HUES64 (cell line): ENCODE measurements around the gene IGF2BP3.
A peak's percentile ranks its signal among the peaks of the same experiment; 100 is the strongest.

ENCODE experiments used
- H3K27ac ChIP-seq: 2 replicates; pipeline ENCODE4 v1.7.0; 2013; ENCODE audit warnings: low read depth, low read length, inconsistent platforms
- H3K27me3 ChIP-seq: 2 replicates; pipeline ENCODE4 v1.6.1; 2013; ENCODE audit warnings: mild to moderate bottlenecking, low read length; ENCODE audit not compliant: insufficient read depth
- H3K36me3 ChIP-seq: 2 replicates; pipeline ENCODE4 v1.6.1; 2013; ENCODE audit warnings: mild to moderate bottlenecking, low read length; ENCODE audit not compliant: insufficient read depth
- H3K4me1 ChIP-seq: 2 replicates; pipeline ENCODE4 v1.6.1; 2013; ENCODE audit warnings: mild to moderate bottlenecking, low read length, moderate library complexity; ENCODE audit not compliant: insufficient read depth
- H3K4me3 ChIP-seq: 2 replicates; pipeline ENCODE4 v1.5.1; 2013; ENCODE audit warnings: mild to moderate bottlenecking, low read length, moderate library complexity
- H3K9ac ChIP-seq: 2 replicates; pipeline ENCODE4 v1.6.1; 2013; ENCODE audit warnings: mild to moderate bottlenecking, low read depth, low read length
- H3K9me3 ChIP-seq: 2 replicates; pipeline ENCODE4 v1.6.1; 2013; ENCODE audit warnings: low read depth, low read length; ENCODE audit not compliant: insufficient read depth
- WGBS: fragments of 150-250, 120-280 bp; methylation state at CpG from one replicate; pipeline ENCODE4 v1.1.7; 2013; ENCODE audit warnings: missing lambda C conversion rate; 5-methylcytosine and 5-hydroxymethylcytosine counted together

IGF2BP3 gene

DNA sequence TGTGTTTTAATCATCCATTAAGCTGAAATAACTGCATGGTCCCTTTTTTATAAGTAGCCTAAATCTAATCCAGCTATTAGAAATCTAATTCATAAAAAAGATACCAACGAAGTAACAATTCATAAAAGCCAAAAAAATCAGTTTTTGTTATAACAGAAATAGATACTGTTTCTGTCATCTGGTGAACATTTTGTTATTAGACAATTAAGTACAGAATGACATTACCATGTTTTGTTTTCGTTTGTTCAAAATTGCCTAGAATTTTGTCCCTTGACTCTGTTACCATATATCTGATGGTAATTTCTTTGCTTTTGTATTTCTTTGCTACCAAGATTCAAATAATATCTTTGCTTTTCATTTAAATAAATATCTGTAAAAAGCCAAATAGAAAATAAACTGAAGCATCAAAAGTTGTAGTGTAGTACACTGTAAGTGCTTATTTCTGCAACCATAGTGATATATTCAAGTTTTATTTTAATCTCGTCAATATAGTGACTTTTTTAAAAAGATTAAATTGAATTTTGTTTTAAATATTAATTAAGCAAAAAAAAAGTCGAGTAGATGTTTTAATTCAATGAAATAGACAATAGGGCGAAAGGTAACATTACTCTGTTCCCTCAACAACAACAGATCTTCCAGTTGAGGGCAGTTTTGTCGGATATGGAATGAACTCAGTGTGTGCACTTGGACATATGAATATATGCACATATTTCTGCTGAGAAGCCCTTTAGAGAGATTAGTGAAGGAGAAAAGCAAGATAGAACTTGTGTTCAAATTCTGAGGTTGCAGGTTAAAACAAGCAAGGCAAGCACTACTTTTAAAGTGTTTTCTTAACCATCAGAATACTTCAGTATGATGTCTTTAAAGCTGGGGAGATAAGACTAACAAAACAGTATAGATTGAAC is 7.9 kb upstream of the IGF2BP3 start:
- Histone ChIP-seq H3K4me3 (no peak overlapping the region), H3K27ac (no peak overlapping the region), H3K27me3 (no peaks in the 10 kb centered on the region), H3K36me3 (no peaks in the 10 kb centered on the region), H3K9me3 (no peaks in the 10 kb centered on the region), H3K4me1 (peaks cover 26% of the 10 kb centered on the region), H3K9ac (no peak overlapping the region; the same call in 1 of the 2 replicates)
- WGBS, result 92% methylated on average over 2 of the region's 6 CpGs

DNA sequence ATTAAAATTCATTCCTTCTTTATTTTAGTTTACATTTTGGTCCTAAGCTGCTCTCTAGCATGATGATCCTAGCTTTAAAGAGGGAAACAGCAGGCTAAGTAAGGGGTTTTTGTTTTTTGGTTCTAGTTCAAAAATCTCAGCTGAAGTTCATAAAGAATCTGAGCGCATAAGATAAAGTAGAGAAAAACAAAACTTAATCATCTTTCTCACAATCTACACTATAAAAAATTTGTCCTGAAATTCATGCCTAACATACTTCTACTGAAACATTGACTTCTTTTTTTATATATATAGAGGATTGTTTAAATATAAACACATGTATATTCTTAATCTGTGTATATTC is 6.8 kb upstream of the IGF2BP3 start:
- Histone ChIP-seq H3K36me3 (no peaks in the 10 kb centered on the region), H3K9ac (peak overlapping the region; percentile 97), H3K27me3 (no peaks in the 10 kb centered on the region), H3K4me1 (peaks cover 35% of the 10 kb centered on the region), H3K9me3 (no peaks in the 10 kb centered on the region), H3K27ac (no peak overlapping the region; the same call in 1 of the 2 replicates), H3K4me3 (peak overlapping the region; percentile 84)
- WGBS, result 100% methylated on average over 1 of the region's 1 CpG

DNA sequence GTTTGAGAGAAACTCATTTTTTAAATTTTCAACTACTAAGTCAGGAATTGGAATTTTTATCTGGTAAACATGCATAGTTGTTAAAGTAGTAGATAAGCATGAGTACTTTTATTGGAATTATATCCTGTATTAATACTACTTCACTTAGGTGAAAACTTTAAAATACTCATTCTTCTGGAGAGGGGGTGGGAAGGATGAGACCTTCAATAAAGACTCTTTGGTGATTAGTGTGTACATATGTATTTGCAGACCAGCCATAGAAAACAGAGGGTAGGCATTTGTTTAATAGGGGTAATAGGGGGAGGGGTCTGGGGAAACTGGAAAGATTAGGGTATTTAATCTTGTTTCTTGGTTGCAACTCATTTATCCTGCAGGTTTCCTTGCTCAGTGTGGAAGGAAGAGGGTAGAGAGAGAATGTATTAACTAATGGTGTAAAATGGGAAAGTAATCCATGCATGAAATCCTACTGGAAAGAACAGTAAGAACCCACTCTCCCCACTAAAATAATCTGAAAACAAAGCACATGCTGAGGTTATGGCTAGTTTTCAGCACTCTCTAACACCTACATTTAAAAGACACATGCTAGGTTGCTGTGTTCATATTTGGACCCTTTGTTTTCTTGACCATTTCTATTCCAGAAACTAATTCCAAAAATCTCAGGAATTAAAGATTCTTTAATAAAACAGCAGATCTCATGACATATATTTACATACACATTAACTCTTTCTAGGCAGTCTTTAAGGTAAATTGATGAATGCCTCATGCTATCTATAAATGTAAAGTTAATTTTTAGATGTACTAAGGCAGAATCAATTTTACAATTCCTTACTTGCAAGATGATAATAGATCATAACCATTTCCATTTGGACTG is 6.2 kb upstream of the IGF2BP3 start:
- Histone ChIP-seq H3K27ac (peak overlapping the region; percentile 65), H3K9ac (peak overlapping the region; percentile 97), H3K36me3 (no peaks in the 10 kb centered on the region), H3K4me3 (peak overlapping the region; percentile 84), H3K4me1 (peaks cover 32% of the 10 kb centered on the region), H3K27me3 (no peaks in the 10 kb centered on the region), H3K9me3 (no peaks in the 10 kb centered on the region)

DNA sequence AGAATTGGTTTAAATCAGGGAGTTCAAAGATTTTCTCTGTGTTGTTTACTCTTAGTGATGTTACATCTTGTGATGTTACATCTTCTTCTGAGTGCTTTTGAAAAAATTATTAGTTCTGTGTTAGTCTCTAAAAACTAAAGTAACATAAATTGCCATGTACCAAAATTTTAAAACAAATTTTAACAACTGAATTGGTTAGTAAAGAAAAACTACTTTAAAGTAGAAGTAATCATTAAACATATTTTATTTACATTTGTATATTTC is 5.2 kb upstream of the IGF2BP3 start:
- Histone ChIP-seq H3K4me3 (peak overlapping the region; percentile 84), H3K9me3 (no peaks in the 10 kb centered on the region), H3K27me3 (no peaks in the 10 kb centered on the region), H3K36me3 (no peaks in the 10 kb centered on the region), H3K4me1 (peaks cover 32% of the 10 kb centered on the region), H3K27ac (peak overlapping the region; percentile 97), H3K9ac (peak overlapping the region; percentile 97)

DNA sequence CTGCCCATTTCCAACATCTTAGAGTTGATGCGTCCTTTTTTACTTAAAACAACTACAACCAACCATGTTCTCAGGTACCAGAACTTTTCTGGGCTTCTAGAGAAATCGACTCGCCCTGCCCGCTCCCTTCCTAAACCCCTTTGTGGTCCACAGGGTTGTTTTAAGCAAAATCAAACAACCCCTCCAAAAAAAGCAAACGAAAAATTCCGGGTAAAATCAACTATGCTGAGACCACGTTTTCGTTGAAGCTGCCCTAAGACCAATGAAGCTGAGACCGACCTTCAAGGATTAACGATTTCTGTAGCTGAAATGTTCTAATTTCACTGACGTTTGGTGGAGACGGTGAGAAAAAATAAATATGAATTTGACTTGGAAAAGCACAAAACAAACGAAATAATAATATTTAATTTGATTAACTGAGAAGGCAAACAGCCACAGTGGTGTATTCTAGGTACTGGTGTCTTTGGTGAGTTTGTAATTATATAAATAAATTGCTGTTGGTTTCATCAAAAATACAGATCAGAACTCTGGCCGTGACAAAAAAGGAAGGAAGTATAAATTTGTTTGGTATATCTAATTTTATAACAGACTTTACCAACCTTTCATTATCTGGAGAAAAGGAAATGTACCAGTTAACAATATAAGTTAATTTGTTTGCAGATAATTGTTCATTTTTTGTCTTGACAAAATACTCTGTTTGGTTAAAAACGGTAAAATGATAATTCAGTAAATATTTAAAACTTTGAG is 4.7 kb upstream of the IGF2BP3 start:
- Histone ChIP-seq H3K4me1 (peaks cover 32% of the 10 kb centered on the region), H3K9ac (peak overlapping the region; percentile 97), H3K9me3 (no peaks in the 10 kb centered on the region), H3K27me3 (no peaks in the 10 kb centered on the region), H3K36me3 (no peaks in the 10 kb centered on the region), H3K27ac (peak overlapping the region; percentile 97), H3K4me3 (peak overlapping the region; percentile 84)
- WGBS, result 0% methylated on average over 13 of the region's 15 CpGs

DNA sequence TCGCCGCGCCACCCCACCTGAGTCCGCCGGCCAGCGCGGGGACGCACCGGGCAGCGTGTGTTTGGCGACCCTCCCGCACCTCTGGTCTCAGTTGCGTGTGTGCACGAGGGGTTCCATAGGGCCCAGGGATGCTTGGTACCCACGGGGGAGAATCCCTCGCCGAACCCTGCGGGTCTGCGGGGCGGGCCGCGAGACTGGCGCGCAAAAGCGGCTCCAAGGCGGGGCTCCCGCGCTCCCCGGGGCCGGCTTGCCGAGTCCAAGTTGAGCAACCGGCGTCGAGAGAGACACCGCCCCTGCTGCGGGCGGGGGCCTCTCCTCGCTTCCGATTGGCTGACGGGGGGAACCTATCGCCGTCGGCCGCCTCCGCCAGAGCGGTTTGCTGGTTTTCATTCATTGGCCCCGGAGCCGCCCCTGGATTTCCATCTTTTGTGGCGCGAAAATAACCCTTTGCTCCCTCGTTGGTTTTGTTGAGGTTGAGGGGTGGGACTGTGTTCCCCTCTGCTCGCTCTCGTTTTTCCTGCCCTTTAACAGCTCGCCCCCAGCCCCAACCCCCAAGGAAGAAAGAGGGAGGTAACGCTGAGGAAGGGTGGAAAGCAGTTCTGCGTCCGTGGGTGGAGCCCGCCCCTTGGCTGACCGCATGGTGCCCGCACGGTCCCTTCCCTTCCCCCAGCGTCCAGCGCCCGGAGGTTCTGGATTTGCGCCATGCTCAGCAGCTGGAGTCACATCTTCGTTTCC is 4.0 kb upstream of the IGF2BP3 start:
- peak overlapping the region; percentile 97 for H3K27ac ChIP-seq
- H3K4me1 ChIP-seq, result peaks cover 32% of the 10 kb centered on the region
- under 1% methylated on average over 63 of the region's 66 CpGs for WGBS
- H3K27me3 ChIP-seq, result no peaks in the 10 kb centered on the region
- H3K9ac ChIP-seq, result peak overlapping the region; percentile 99
- no peaks in the 10 kb centered on the region for H3K9me3 ChIP-seq
- no peaks in the 10 kb centered on the region for H3K36me3 ChIP-seq
- H3K4me3 ChIP-seq, result peak overlapping the region; percentile 84

DNA sequence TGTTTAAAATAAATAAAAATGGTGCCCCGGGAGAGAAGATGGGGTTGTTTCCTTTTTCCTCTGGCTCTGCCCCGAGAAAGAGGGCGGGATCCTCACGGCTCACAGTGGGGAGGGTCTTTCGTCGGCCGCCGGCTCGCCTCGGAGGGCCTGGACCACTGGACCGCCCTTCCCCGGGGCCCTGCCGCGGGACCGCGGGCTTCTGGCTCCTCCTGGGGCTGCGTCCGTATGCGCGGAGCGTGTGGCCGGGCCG is 3.5 kb upstream of the IGF2BP3 start:
- Histone ChIP-seq H3K4me1 (peaks cover 32% of the 10 kb centered on the region), H3K27me3 (no peaks in the 10 kb centered on the region), H3K9ac (peak overlapping the region; percentile 99), H3K9me3 (no peaks in the 10 kb centered on the region), H3K36me3 (no peaks in the 10 kb centered on the region), H3K4me3 (peak overlapping the region; percentile 84), H3K27ac (peak overlapping the region; percentile 97)
- under 1% methylated on average over 23 of the region's 23 CpGs for WGBS

DNA sequence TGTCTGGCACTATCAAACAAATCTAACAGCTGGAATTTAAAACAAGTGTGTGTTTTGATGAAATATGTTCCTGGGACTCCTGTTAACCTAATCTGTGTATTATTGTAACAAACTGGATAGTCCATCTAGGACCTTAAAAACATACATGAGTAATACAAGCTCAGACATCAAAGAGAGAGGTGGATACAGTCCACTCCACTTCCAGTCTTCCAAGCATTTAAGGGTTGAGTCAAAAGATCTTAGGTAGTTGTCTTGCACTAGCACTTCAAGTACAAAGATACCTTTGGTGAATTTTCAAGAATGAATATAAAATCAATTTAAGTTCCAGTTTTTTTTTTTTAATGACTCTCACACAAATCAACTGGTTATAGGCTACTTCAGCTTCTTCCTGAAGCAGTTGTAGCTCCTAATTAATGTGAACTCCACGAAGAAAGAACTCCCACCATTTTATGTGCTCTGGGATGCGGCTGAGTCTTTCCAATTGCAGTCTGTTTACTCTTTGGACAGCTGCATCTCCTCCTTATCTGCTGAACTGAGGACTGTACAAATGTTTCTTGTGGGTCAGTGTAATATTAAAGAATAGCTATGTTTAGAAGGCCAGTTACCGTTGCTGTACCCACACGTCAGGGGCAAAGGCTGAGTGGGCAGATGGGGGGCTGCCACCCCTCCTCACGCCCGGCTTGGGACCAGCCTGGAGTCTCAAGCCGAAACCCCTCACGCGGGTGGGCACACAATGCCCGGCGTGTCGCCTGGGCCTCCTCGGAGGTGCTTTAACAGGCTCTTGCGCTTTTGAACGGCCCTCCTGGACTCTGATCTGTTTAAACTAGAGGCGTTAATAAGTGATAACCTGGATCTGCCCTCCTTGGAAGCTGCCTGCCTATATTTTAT is 2.9 kb upstream of the IGF2BP3 start:
- Histone ChIP-seq H3K36me3 (no peaks in the 10 kb centered on the region), H3K9ac (peak overlapping the region; percentile 99), H3K9me3 (no peaks in the 10 kb centered on the region), H3K4me3 (peak overlapping the region; percentile 84), H3K27me3 (no peaks in the 10 kb centered on the region), H3K4me1 (peaks cover 32% of the 10 kb centered on the region), H3K27ac (peak overlapping the region; percentile 97)
- 3% methylated on average over 16 of the region's 16 CpGs for WGBS

DNA sequence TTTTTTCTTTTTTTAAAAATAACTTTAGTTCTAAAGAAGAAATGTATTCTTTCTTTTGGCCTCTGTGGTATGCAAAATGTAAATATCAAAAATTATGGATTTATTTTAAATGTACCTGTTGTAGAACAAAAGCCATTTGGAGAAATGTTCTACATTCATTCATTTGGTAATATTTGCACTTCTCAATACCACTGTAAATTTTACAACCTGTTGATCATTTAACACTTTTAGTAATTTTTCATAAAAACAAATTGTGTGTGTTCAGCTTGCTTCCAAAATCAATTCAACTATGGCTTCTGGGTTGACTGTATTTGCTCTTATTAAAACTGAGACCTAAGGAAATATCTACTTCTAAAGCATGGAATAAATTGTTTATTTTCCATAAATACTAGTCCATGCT is 2.3 kb upstream of the IGF2BP3 start:
- H3K27ac ChIP-seq, result peak overlapping the region; percentile 96
- no peaks in the 10 kb centered on the region for H3K9me3 ChIP-seq
- H3K36me3 ChIP-seq, result no peaks in the 10 kb centered on the region
- peak overlapping the region; percentile 99 for H3K9ac ChIP-seq
- H3K27me3 ChIP-seq, result no peaks in the 10 kb centered on the region
- H3K4me3 ChIP-seq, result peak overlapping the region; percentile 84
- H3K4me1 ChIP-seq, result peaks cover 25% of the 10 kb centered on the region

DNA sequence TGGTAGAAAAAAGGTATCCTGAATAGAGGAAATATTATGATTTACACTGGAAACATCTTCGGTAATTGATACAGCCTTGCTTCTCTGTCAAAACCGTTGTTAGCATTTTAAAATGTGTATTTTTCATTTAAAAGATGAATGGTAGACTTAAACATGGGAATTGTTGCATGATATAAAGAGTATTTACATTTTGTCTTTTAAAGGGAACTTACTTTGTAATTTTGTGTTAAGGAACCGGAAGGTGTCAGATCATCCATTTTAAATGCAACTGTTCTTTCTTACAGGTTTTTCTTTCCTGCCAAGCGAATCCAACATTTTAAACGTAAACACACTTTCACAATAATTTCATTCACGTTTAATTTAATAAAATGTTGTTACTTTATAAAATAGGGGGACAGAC is 1.8 kb upstream of the IGF2BP3 start:
- no peaks in the 10 kb centered on the region for H3K9me3 ChIP-seq
- no peaks in the 10 kb centered on the region for H3K27me3 ChIP-seq
- H3K36me3 ChIP-seq, result no peaks in the 10 kb centered on the region
- H3K4me1 ChIP-seq, result peaks cover 20% of the 10 kb centered on the region
- WGBS, result 1% methylated on average over 4 of the region's 6 CpGs
- peak overlapping the region; percentile 99 for H3K9ac ChIP-seq
- H3K27ac ChIP-seq, result peak overlapping the region; percentile 96
- H3K4me3 ChIP-seq, result peak overlapping the region; percentile 84
